Neural progenitor cell (in vitro differentiated cells): Measurements from ENCODE around the gene PRPH. TPM values are rescaled to one million over a fixed set of nuclear protein-coding genes. Genes with fewer than 3 reads are reported as not detected.
"Not testable (repeated sequence)": the region's sequence is repeated elsewhere in the genome, so short reads cannot be mapped to it uniquely, and the experiment has no call there.

Experiments
- DNase-seq: peaks from one replicate; pipeline ENCODE4 v3.0.0-alpha.2; 2016; ENCODE audit warnings: low spot score
- H2AFZ ChIP-seq: fragments of 200-600 bp; sonication (generic); replicated peaks from 2 replicates; pipeline ENCODE4 v1.6.1; 2016; ENCODE audit warnings: antibody characterized with exemption
- H3F3A ChIP-seq: fragments of 200-600 bp; sonication (generic); 2 replicates; pipeline ENCODE4 v1.6.1; 2016; ENCODE audit warnings: antibody characterized with exemption, low read depth
- H3K27ac ChIP-seq: fragments of 200-600 bp; sonication (generic); 2 replicates; pipeline ENCODE4 v1.5.1; 2016; ENCODE audit warnings: mild to moderate bottlenecking
- H3K27me3 ChIP-seq: fragments of 200-600 bp; sonication (generic); 2 replicates; pipeline ENCODE4 v1.6.1; 2016; ENCODE audit warnings: mild to moderate bottlenecking, moderate library complexity
- H3K36me3 ChIP-seq: fragments of 200-600 bp; sonication (generic); 2 replicates; pipeline ENCODE4 v1.5.1; 2016
- H3K4me1 ChIP-seq: fragments of 200-600 bp; sonication (generic); 2 replicates; pipeline ENCODE4 v1.6.1; 2016; ENCODE audit warnings: mixed run types
- H3K4me2 ChIP-seq: fragments of 200-600 bp; sonication (generic); 2 replicates; pipeline ENCODE4 v1.6.1; 2016
- H3K4me3 ChIP-seq: fragments of 200-600 bp; sonication (generic); 2 replicates; pipeline ENCODE4 v1.5.1; 2016
- H3K79me2 ChIP-seq: fragments of 200-600 bp; sonication (generic); 2 replicates; pipeline ENCODE4 v1.6.1; 2016; ENCODE audit warnings: low read depth
- H3K9ac ChIP-seq: fragments of 200-600 bp; sonication (generic); 2 replicates; pipeline ENCODE4 v1.6.1; 2016
- H3K9me3 ChIP-seq: fragments of 200-600 bp; sonication (generic); 2 replicates; pipeline ENCODE4 v1.5.1; 2016; ENCODE audit warnings: low read depth
- H4K20me1 ChIP-seq: fragments of 200-600 bp; sonication (generic); 2 replicates; pipeline ENCODE4 v1.6.1; 2016; ENCODE audit warnings: low read depth
- H3K27ac Mint-ChIP-seq: 3 replicates; pipeline ENCODE4 v1.8.0; 2021; ENCODE audit warnings: mixed read lengths
- H3K27me3 Mint-ChIP-seq: 2 replicates; pipeline ENCODE4 v1.8.0; 2022; ENCODE audit warnings: low read depth, mild to moderate bottlenecking, inconsistent platforms, moderate library complexity, mixed read lengths; ENCODE audit not compliant: insufficient read depth
- H3K36me3 Mint-ChIP-seq: 3 replicates; pipeline ENCODE4 v1.8.0; 2021; ENCODE audit warnings: mixed read lengths
- H3K4me1 Mint-ChIP-seq: 3 replicates; pipeline ENCODE4 v1.8.0; 2021; ENCODE audit warnings: mixed read lengths
- H3K4me3 Mint-ChIP-seq: 3 replicates; pipeline ENCODE4 v1.8.0; 2021; ENCODE audit warnings: mild to moderate bottlenecking, moderate library complexity, mixed read lengths
- H3K9me3 Mint-ChIP-seq: 3 replicates; pipeline ENCODE4 v1.8.0; 2020; ENCODE audit warnings: mixed read lengths
- EZH2 ChIP-seq: fragments of 200-600 bp; sonication (generic); IDR thresholded peaks from 2 replicates; pipeline ENCODE4 v1.6.1; 2017; ENCODE audit warnings: antibody characterized with exemption, mild to moderate bottlenecking, moderate library complexity
- EZH2phosphoT487 ChIP-seq: fragments of 200-600 bp; sonication (generic); IDR thresholded peaks from 2 replicates; pipeline ENCODE4 v1.6.1; 2017; ENCODE audit warnings: antibody characterized with exemption
- total RNA-seq: library from RNA; depleted of rRNA; stranded (reverse); fragments of >200 nt; gene quantifications from 2 replicates; pipeline ENCODE4 v1.2.3, GENCODE V29; 2015; ENCODE audit warnings: low replicate concordance
- TF ChIP-seq, protein P1 (sequence below): fragments of 200-600 bp; sonication (generic); IDR thresholded peaks from 2 replicates; pipeline ENCODE4 v1.5.1; 2017; ENCODE audit warnings: antibody characterized with exemption, mild to moderate bottlenecking

Gene PRPH
- total RNA-seq, 1 donor from 2014 or later: not detected

DNA sequence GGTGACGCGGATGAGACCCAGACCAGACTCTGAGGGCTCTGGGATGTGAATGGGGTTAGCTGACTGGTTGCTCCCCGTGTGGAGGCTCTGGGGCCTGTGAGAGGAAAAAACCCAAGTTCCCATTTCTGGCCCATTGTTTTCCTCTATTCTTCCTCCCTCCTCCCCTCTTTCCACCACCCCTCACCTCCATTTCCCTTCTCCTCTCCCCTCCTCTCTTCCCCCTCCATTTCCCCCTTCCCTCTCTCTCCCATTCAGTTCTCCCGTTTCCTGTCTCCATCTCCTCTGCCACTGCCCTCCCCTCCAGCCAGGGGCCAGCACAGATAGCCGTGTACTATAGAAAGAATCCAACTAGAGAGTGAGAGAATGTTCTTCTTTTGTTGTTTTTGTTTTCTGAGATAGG, 12.6 kb upstream of the PRPH start:
- H3K4me3 Mint-ChIP-seq: peak overlapping the region; percentile 32
- TF ChIP-seq EZH2: no peak
- TF ChIP-seq, protein P1, sequence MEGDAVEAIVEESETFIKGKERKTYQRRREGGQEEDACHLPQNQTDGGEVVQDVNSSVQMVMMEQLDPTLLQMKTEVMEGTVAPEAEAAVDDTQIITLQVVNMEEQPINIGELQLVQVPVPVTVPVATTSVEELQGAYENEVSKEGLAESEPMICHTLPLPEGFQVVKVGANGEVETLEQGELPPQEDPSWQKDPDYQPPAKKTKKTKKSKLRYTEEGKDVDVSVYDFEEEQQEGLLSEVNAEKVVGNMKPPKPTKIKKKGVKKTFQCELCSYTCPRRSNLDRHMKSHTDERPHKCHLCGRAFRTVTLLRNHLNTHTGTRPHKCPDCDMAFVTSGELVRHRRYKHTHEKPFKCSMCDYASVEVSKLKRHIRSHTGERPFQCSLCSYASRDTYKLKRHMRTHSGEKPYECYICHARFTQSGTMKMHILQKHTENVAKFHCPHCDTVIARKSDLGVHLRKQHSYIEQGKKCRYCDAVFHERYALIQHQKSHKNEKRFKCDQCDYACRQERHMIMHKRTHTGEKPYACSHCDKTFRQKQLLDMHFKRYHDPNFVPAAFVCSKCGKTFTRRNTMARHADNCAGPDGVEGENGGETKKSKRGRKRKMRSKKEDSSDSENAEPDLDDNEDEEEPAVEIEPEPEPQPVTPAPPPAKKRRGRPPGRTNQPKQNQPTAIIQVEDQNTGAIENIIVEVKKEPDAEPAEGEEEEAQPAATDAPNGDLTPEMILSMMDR: no peak
- no peak for TF ChIP-seq EZH2phosphoT487

DNA sequence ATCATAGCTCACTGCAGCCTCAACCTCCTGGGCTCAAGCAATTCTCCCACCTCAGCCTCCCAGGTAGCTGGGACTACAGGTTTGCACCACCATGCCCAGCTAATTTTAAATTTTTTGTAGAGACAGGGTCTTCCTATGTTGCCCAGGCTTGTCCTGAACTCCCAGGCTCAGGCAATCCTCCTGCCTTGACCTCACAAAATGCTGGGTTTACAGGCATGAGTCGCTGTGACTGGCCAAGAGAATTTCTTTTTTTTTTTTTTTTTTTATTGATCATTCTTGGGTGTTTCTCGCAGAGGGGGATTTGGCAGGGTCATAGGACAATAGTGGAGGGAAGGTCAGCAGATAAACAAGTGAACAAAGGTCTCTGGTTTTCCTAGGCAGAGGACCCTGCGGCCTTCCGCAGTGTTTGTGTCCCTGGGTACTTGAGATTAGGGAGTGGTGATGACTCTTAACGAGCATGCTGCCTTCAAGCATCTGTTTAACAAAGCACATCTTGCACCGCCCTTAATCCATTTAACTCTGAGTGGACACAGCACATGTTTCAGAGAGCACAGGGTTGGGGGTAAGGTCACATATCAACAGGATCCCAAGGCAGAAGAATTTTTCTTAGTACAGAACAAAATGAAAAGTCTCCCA, 12.1 kb upstream of the PRPH start:
- Histone ChIP-seq H3K4me2 (peak overlapping the region; percentile 48), H3K27me3 (peaks cover 10% of the 10 kb centered on the region), H3F3A (peaks cover 25% of the 10 kb centered on the region), H3K4me1 (peaks cover 14% of the 10 kb centered on the region)
- DNase-seq, H3K9me3 Mint-ChIP-seq, H3K36me3 Mint-ChIP-seq, H2AFZ ChIP-seq, H4K20me1 ChIP-seq, H3K9me3 ChIP-seq, H3K27me3 Mint-ChIP-seq, H3K9ac ChIP-seq, H3K4me3 ChIP-seq, H3K36me3 ChIP-seq, H3K79me2 ChIP-seq, H3K27ac ChIP-seq: not testable (repeated sequence)
- Mint-ChIP-seq H3K4me3 (peak overlapping the region; percentile 32), H3K4me1 (peaks cover 37% of the 10 kb centered on the region), H3K27ac (peak overlapping the region; percentile 47)

More for the DNA sequence above, 12.6 kb upstream of the PRPH start:
- Mint-ChIP-seq H3K4me1 (peaks cover 38% of the 10 kb centered on the region), H3K27me3 (peaks cover 6% of the 10 kb centered on the region), H3K36me3 (no peaks in the 10 kb centered on the region), H3K27ac (peak overlapping the region; percentile 47), H3K9me3 (peaks cover 2% of the 10 kb centered on the region)
- Histone ChIP-seq H3K9me3 (no peaks in the 10 kb centered on the region), H3K4me2 (peak overlapping the region; percentile 48), H3K27me3 (peaks cover 5% of the 10 kb centered on the region), H3K36me3 (no peaks in the 10 kb centered on the region), H3K4me1 (peaks cover 14% of the 10 kb centered on the region), H3K4me3 (no peak overlapping the region), H3K9ac (no peak overlapping the region), H3K27ac (no peak overlapping the region), H4K20me1 (no peaks in the 10 kb centered on the region), H3F3A (peaks cover 19% of the 10 kb centered on the region), H3K79me2 (no peaks in the 10 kb centered on the region), H2AFZ (no peak overlapping the region)
- DNase-seq: no peak

DNA sequence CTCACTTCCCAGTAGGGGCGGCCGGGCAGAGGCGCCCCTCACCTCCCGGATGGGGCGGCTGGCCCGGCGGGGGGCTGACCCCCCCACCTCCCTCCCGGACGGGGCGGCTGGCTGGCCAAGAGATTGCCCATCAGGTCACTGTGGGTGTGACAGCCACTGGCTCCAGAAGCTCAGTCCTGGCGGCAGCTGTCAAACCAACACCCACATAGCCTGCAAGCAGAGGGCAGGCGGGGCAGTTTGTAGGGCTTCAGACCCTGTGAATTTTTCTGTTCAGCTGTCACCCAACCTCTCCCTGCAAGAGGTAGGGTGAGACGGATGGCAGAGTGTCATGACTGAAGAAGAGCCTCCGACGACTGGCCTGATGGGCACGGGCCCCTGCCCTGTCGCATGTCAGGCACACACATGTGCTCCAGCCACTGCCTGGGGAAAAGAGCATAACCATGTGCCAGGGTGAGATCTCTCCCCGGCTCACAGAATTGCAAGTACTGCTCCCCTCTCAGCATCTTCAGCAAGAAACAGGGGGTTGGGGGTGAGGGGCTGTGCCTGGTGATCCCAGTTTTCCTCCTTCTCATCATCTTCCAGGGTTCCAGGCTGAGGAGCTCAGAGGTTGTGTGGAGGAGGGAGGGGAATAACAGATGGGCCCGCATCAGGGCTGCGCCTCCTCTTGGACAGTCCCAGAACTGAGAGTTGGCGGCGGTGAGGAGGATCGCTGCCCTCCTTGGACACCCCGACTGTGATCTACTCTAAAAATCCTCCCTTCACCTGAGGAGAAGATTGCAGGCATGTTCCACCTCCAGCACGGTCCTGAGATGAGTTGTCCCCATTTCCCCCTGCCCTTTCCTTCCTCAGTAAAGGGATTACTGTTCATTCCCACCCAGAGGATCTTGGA, 11.2 kb upstream of the PRPH start:
- no peak overlapping the region for H3K4me3 ChIP-seq
- Mint-ChIP-seq H3K27me3 (peaks cover 6% of the 10 kb centered on the region), H3K9me3 (peaks cover 2% of the 10 kb centered on the region), H3K27ac (no peak overlapping the region), H3K36me3 (no peaks in the 10 kb centered on the region), H3K4me3 (no peak overlapping the region), H3K4me1 (peaks cover 41% of the 10 kb centered on the region)
- peaks cover 14% of the 10 kb centered on the region for H3K4me1 ChIP-seq
- H3F3A ChIP-seq: peaks cover 29% of the 10 kb centered on the region
- no peak overlapping the region for H3K9ac ChIP-seq
- no peaks in the 10 kb centered on the region for H3K9me3 ChIP-seq
- TF ChIP-seq EZH2phosphoT487 (no peak), EZH2 (no peak)
- TF ChIP-seq, protein P1: peak; percentile 3
- H3K4me2 ChIP-seq: no peak overlapping the region
- H3K79me2 ChIP-seq: no peaks in the 10 kb centered on the region
- H2AFZ ChIP-seq: no peak overlapping the region
- peaks cover 12% of the 10 kb centered on the region for H3K27me3 ChIP-seq
- no peaks in the 10 kb centered on the region for H3K36me3 ChIP-seq
- H3K27ac ChIP-seq: no peak overlapping the region
- DNase-seq: no peak
- no peaks in the 10 kb centered on the region for H4K20me1 ChIP-seq
